ENCODE results near the gene KCNE3. TPM values are rescaled to one million over a fixed set of nuclear protein-coding genes. Genes with fewer than 3 reads are reported as not detected.
A peak's percentile ranks its signal among the peaks of the same experiment; 100 is the strongest.

The KCNE3 gene
- total and polyA plus RNA-seq, 2 donors from 2014 or later, result 15.9 to 19.2 TPM

DNA sequence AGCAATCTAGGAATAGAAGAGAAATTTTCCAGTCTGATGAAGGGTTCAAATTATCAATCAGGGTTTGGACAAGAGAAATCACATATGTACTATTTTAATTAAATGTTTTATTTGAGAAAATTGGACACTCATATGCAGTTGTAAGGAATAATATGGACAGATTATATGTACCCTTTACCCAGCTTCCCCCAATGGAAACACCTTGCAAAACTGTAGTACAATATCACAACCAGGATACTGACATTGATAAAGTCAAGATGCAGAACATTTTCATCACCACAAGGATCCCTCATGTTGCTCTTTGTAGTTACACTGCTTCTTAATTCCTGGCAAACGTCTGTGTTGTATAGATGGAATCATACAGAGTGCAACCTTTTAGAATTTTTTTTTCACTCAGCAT is 27.6 kb upstream of the KCNE3 start:
- Histone ChIP-seq H3K9me3 (ENCODE audit: control insufficient read depth in 2 of 3, insufficient read depth in 1 of 3, low read length in 3 of 3) (no peaks in the 10 kb centered on the region), H3K36me3 (ENCODE audit: control insufficient read depth in 2 of 3, insufficient read depth in 3 of 3, low read length in 3 of 3) (peaks cover 0 to 6% (median 0%) of the 10 kb centered on the region in 3 donors), H3K27me3 (ENCODE audit: control insufficient read depth, insufficient read depth, low read length) (no peaks in the 10 kb centered on the region), H3K4me1 (ENCODE audit: control insufficient read depth in 2 of 3, insufficient read depth in 2 of 3, low read depth in 1 of 3, low read length in 3 of 3) (peaks cover 0 to 6% (median 0%) of the 10 kb centered on the region in 3 donors), H3K4me3 (ENCODE audit: low read length in 3 of 3) (no peak overlapping the region), H3K9ac (ENCODE audit: low read length in 3 of 3) (no peak overlapping the region), H3K27ac (ENCODE audit: low read depth in 2 of 2, low read length in 2 of 2) (no peak overlapping the region)
- intact Hi-C loops (cut with DNase I), result no loop called here
- DNase-seq, result no peak
- TF ChIP-seq, protein P1, sequence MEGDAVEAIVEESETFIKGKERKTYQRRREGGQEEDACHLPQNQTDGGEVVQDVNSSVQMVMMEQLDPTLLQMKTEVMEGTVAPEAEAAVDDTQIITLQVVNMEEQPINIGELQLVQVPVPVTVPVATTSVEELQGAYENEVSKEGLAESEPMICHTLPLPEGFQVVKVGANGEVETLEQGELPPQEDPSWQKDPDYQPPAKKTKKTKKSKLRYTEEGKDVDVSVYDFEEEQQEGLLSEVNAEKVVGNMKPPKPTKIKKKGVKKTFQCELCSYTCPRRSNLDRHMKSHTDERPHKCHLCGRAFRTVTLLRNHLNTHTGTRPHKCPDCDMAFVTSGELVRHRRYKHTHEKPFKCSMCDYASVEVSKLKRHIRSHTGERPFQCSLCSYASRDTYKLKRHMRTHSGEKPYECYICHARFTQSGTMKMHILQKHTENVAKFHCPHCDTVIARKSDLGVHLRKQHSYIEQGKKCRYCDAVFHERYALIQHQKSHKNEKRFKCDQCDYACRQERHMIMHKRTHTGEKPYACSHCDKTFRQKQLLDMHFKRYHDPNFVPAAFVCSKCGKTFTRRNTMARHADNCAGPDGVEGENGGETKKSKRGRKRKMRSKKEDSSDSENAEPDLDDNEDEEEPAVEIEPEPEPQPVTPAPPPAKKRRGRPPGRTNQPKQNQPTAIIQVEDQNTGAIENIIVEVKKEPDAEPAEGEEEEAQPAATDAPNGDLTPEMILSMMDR (IDR thresholded peaks at IDR 0.05; ENCODE audit: borderline replicate concordance, extremely low read depth, insufficient read depth), result no peak
- FAIRE-seq, result no peak

DNA sequence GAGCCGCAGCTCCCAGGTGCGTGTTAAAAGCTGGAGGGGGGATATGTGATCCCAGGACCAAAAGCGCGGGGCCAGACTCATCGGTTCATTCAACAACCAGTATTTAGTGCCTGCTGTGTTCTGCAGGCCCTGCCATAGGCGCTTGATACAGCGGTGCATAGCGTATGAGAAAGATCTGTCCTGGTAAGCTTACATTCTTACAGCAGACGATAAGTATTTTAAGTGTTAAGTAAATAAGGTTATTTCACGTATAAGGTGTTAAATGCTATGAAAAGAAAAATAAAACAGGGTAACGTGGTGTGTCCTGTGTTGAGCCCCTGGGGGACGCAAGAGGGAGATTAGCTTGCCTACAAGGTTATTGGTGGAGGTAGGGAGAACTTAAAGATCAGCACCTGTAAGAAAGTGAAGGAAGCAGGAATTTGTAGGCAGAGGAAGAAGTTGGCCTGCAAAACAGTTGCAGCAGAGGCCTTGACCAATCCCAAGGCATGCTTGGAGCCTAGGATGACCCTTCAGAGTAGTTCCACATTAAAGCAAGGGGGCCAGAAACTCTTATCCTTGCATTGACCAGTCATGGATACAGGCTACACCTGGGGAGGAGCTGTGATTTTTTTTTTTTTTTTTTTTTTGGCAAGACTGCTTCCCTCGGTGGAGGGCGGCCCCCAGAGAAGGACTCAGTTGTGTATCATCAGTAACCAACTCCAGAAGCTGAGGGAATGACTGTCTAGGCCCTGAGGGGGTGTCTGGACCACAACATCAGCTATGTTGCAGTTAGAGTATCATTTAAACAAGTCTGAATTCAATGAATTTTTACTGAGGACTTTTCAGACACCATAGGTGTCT is 26.7 kb upstream of the KCNE3 start:
- H3K36me3 ChIP-seq (ENCODE audit: control insufficient read depth in 2 of 3, insufficient read depth in 3 of 3, low read length in 3 of 3), result peaks cover 0 to 6% (median 0%) of the 10 kb centered on the region in 3 donors
- H3K27me3 ChIP-seq (ENCODE audit: control insufficient read depth, insufficient read depth, low read length), result no peaks in the 10 kb centered on the region
- intact Hi-C loops (cut with DNase I), result no loop called here
- FAIRE-seq, result no peak
- H3K4me1 ChIP-seq (ENCODE audit: control insufficient read depth in 2 of 3, insufficient read depth in 2 of 3, low read depth in 1 of 3, low read length in 3 of 3), result peaks cover 0 to 6% (median 0%) of the 10 kb centered on the region in 3 donors
- H3K9ac ChIP-seq (ENCODE audit: low read length in 3 of 3), result peak overlapping the region; percentile 61 to 73 (median 66)
- peak overlapping the region; percentile 95 to 96 for H3K27ac ChIP-seq (ENCODE audit: low read depth in 2 of 2, low read length in 2 of 2)
- TF ChIP-seq, protein P1 (IDR thresholded peaks at IDR 0.05; ENCODE audit: borderline replicate concordance, extremely low read depth, insufficient read depth), result no peak
- peak in 1 of 5 donors; percentile 19 for DNase-seq
- no peaks in the 10 kb centered on the region for H3K9me3 ChIP-seq (ENCODE audit: control insufficient read depth in 2 of 3, insufficient read depth in 1 of 3, low read length in 3 of 3)
- peak overlapping the region; percentile 81 to 87 (median 86) for H3K4me3 ChIP-seq (ENCODE audit: low read length in 3 of 3)

DNA sequence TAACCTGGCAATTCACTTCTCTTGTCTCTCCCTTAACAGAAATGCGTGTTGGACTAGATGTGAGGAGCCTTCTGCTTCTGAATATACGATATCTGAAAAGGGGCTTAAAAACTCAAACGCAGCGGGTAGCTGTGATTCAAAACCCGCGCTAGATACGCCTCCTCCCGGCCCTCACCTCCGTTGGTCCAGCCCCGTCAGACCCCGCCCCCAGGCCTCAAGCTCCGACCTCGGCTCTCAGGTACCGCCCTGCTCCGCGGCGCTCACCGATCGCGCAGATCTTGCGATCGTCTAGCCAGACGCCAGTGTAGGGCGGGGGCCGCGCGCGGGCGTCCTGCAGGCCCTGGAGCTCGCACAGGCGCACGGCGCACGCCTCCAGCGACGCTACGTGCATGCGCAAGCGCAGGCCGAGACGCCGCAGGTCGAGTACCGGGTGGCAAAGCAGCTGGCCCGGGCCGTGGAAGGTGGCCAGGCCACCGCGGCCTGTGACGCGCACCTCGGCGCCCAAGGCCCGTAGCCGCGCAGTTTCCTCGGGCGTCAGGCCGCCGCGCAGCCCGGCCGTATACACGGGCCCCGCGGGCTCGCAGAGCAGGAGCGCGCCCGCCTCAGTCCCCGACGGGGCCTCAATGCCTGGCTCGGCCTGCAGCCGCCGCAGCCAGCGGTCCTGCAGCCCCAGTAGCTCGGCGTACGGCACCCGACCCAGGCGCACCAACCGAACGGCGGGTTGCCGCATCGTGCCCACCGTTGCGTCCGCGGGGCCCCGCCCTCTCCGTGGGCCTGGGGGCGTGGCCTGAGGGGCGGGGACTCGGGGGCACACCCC is 25.8 kb upstream of the KCNE3 start, which contains the start of gene LIPT2:
Gene LIPT2 (minus strand): TSS at position 751 of the 817 bp plus-strand sequence. CDS start 21 bp downstream, at position 730.
- DNase-seq (peak; percentile 97 to 99 (median 99)), FAIRE-seq (no peak)
- Histone ChIP-seq H3K9ac (ENCODE audit: low read length in 3 of 3) (peak within 1 kb of the TSS; percentile 71 to 76 (median 73)), H3K36me3 (ENCODE audit: control insufficient read depth in 2 of 3, insufficient read depth in 3 of 3, low read length in 3 of 3) (peaks cover 0 to 6% (median 0%) of the 10 kb centered on the region in 3 donors), H3K4me3 (ENCODE audit: low read length in 3 of 3) (peak within 1 kb of the TSS; percentile 81 to 87 (median 86)), H3K27ac (ENCODE audit: low read depth in 2 of 2, low read length in 2 of 2) (peak within 1 kb of the TSS; percentile 95 to 96), H3K27me3 (ENCODE audit: control insufficient read depth, insufficient read depth, low read length) (no peaks in the 10 kb centered on the region), H3K4me1 (ENCODE audit: control insufficient read depth in 2 of 3, insufficient read depth in 2 of 3, low read depth in 1 of 3, low read length in 3 of 3) (peaks cover 0 to 6% (median 0%) of the 10 kb centered on the region in 3 donors), H3K9me3 (ENCODE audit: control insufficient read depth in 2 of 3, insufficient read depth in 1 of 3, low read length in 3 of 3) (no peaks in the 10 kb centered on the region)
- intact Hi-C loops (cut with DNase I), result no loop called here
- TF ChIP-seq, protein P1 (IDR thresholded peaks at IDR 0.05; ENCODE audit: borderline replicate concordance, extremely low read depth, insufficient read depth), result no peak
